Thyroid gland (tissue), 4 donors: ENCODE measurements around the gene NDUFA13.

Experiments used
- POLR2A ChIP-seq, 2 donors: fragments of 450-650 bp; IDR thresholded peaks; one replicate each; pipeline ENCODE4 v1.6.1; 2017; ENCODE audit warnings: antibody characterized with exemption in 2 of 2, mild to moderate bottlenecking in 2 of 2, moderate library complexity in 1 of 2
- TF ChIP-seq, protein P1 (sequence below), 6 experiments: fragments of 200-600 bp in 3 of 6; fragments of 450-650 bp in 3 of 6; sonication (generic) in 3 of 6; IDR thresholded peaks; one replicate each; pipeline ENCODE4 v1.5.1; 2016 to 2019; ENCODE audit warnings: antibody characterized with exemption in 6 of 6, mild to moderate bottlenecking in 2 of 6, inconsistent platforms in 1 of 6, moderate library complexity in 1 of 6

DNA sequence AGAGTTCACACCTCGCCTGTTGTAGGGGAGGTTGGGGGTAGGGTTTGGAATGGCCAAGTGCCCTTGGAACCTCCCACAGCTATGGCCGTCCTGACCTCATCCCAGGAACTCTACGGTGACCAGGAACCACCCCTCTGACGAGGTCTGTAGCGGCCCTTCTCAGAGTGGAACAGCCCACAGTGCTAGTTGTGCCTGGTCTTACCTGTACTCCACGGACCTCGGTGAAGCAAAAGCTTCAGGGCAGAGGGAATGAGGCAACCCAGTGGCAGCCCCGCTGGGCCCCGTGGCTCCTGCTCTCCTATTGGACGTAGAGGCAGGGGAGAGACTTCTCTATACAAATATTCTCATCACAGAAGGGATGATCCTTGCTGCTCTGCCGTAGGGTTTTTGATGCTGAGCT, 7.8 kb upstream of the NDUFA13 start:
- TF ChIP-seq, protein P1, sequence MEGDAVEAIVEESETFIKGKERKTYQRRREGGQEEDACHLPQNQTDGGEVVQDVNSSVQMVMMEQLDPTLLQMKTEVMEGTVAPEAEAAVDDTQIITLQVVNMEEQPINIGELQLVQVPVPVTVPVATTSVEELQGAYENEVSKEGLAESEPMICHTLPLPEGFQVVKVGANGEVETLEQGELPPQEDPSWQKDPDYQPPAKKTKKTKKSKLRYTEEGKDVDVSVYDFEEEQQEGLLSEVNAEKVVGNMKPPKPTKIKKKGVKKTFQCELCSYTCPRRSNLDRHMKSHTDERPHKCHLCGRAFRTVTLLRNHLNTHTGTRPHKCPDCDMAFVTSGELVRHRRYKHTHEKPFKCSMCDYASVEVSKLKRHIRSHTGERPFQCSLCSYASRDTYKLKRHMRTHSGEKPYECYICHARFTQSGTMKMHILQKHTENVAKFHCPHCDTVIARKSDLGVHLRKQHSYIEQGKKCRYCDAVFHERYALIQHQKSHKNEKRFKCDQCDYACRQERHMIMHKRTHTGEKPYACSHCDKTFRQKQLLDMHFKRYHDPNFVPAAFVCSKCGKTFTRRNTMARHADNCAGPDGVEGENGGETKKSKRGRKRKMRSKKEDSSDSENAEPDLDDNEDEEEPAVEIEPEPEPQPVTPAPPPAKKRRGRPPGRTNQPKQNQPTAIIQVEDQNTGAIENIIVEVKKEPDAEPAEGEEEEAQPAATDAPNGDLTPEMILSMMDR (IDR thresholded peaks at IDR 0.05) = no peak
- TF ChIP-seq POLR2A (IDR thresholded peaks at IDR 0.05) = no peak
